HCT116 (cell line): ENCODE results near the gene PJA2. TPM values are rescaled to one million over a fixed set of nuclear protein-coding genes. Genes with fewer than 3 reads are reported as not detected.

ENCODE experiments used
- ATAC-seq: fragments of 200-7000 bp; cut with Tn5 transposase; 2 replicates; pipeline ENCODE4 v1.9.1; 2020; ENCODE audit warnings: mild to moderate bottlenecking, moderate library complexity
- BruUV-seq: library from RNA; stranded (reverse); fragments of 400-500 nt; replicated peaks from 2 replicates; lab custom pipeline; 2021; lab: Mats Ljungman, UMichigan
- CTCF ChIA-PET: fragments of 300-600 bp; sonication (Branson Sonifier 250); formaldehyde crosslinking; loops from one replicate; lab custom pipeline; 2021; ENCODE audit warnings: antibody characterized with exemption; lab: Charles Lee
- POLR2A ChIA-PET: fragments of 300-600, 350-600 bp; sonication (Branson Sonifier 250); formaldehyde crosslinking; loops from one replicate; lab custom pipeline; 2021; ENCODE audit warnings: antibody characterized with exemption; lab: Charles Lee
- RAD21 ChIA-PET, 2 experiments: fragments of 300-600 bp; sonication (Branson Sonifier 250); formaldehyde crosslinking; loops; one replicate each; lab custom pipeline; 2023; ENCODE audit warnings: low total read pairs in 2 of 2; ENCODE audit not compliant: uncharacterized antibody in 2 of 2, unreplicated experiment in 2 of 2, low non-redundant PET in 1 of 2; lab: Charles Lee
- DNase-seq: peaks from one replicate; pipeline ENCODE4 v3.0.0-alpha.2; 2010; ENCODE audit warnings: low read depth, low spot score
- H2AFZ ChIP-seq: fragments of 200-600 bp; shearing (Covaris generic), sonication (generic); 2 replicates; pipeline ENCODE4 v1.6.1; 2017; ENCODE audit warnings: low read depth, mixed run types, mixed read lengths, antibody characterized with exemption, low read length; ENCODE audit not compliant: poor library complexity, severe bottlenecking
- H3K27ac ChIP-seq: 2 replicates; pipeline ENCODE4 v1.5.1; 2012; ENCODE audit warnings: low read depth, low read length
- H3K27me3 ChIP-seq: fragments of 200-600 bp; sonication (generic); 2 replicates; pipeline ENCODE4 v1.6.1; 2016; ENCODE audit warnings: mixed run types, low read length, mixed read lengths; ENCODE audit not compliant: insufficient read depth
- H3K36me3 ChIP-seq, 2 experiments: fragments of 200-500 bp in 1 of 2; fragments of 200-600 bp in 1 of 2; sonication (Bioruptor generic) in 1 of 2; sonication (generic) in 1 of 2; 2 replicates each; pipeline versions ENCODE4 v1.5.1 to v1.6.1; 2014 to 2016; ENCODE audit warnings: low read length in 2 of 2, inconsistent platforms in 1 of 2, mixed read lengths in 1 of 2, mixed run types in 1 of 2; ENCODE audit not compliant: insufficient read depth in 2 of 2, control insufficient read depth in 1 of 2
- H3K4me1 ChIP-seq, 2 experiments: fragments of 200-600 bp in 1 of 2; sonication (generic) in 1 of 2; 2 replicates each; pipeline versions ENCODE4 v1.5.1 to v1.6.1; 2012 to 2017; ENCODE audit warnings: low read length in 2 of 2, inconsistent platforms in 1 of 2, mild to moderate bottlenecking in 1 of 2, mixed read lengths in 1 of 2, mixed run types in 1 of 2, moderate library complexity in 1 of 2; ENCODE audit not compliant: insufficient read depth in 2 of 2, control insufficient read depth in 1 of 2
- H3K4me2 ChIP-seq: fragments of 200-600 bp; sonication (generic); 2 replicates; pipeline ENCODE4 v1.6.1; 2017; ENCODE audit warnings: mixed run types, low read length, mixed read lengths
- H3K4me3 ChIP-seq, 2 experiments: fragments of 200-600 bp in 1 of 2; sonication (generic) in 1 of 2; replicated peaks in 1 of 2; 2 replicates each; pipeline ENCODE4 v1.5.1; 2011 to 2016; ENCODE audit warnings: low read length in 2 of 2, control low read depth in 1 of 2, low read depth in 1 of 2, mild to moderate bottlenecking in 1 of 2, mixed read lengths in 1 of 2, mixed run types in 1 of 2
- H3K79me2 ChIP-seq: fragments of 200-600 bp; sonication (generic); 2 replicates; pipeline ENCODE4 v1.6.1; 2017; ENCODE audit warnings: mild to moderate bottlenecking, mixed run types, low read length, moderate library complexity, mixed read lengths; ENCODE audit not compliant: insufficient read depth
- H3K9ac ChIP-seq: fragments of 200-600 bp; sonication (generic); 2 replicates; pipeline ENCODE4 v1.6.1; 2016; ENCODE audit warnings: low read length, mixed read lengths
- H3K9me2 ChIP-seq: fragments of 200-600 bp; sonication (generic), shearing (Covaris generic); 2 replicates; pipeline ENCODE4 v1.6.1; 2017; ENCODE audit warnings: mixed run types, mild to moderate bottlenecking, moderate library complexity; ENCODE audit not compliant: insufficient read depth
- H3K9me3 ChIP-seq, 2 experiments: fragments of 200-500 bp in 1 of 2; fragments of 200-600 bp in 1 of 2; sonication (Bioruptor generic) in 1 of 2; sonication (generic) in 1 of 2; 2 replicates each; pipeline ENCODE4 v1.6.1; 2014 to 2017; ENCODE audit warnings: low read length in 2 of 2, mixed read lengths in 2 of 2, inconsistent platforms in 1 of 2, low read depth in 1 of 2, mild to moderate bottlenecking in 1 of 2, mixed run types in 1 of 2, moderate library complexity in 1 of 2; ENCODE audit not compliant: control insufficient read depth in 1 of 2, insufficient read depth in 1 of 2
- H4K20me1 ChIP-seq: fragments of 200-600 bp; sonication (generic), shearing (Covaris generic); 2 replicates; pipeline ENCODE4 v1.6.1; 2017; ENCODE audit warnings: mixed run types, mild to moderate bottlenecking, moderate library complexity; ENCODE audit not compliant: insufficient read depth
- CBX3 ChIP-seq: IDR thresholded peaks from 2 replicates; pipeline ENCODE4 v1.6.1; 2012; ENCODE audit warnings: low read depth
- CEBPB ChIP-seq: IDR thresholded peaks from 2 replicates; pipeline ENCODE4 v1.6.1; 2012; ENCODE audit warnings: low read depth
- EGR1 ChIP-seq: IDR thresholded peaks from 2 replicates; pipeline ENCODE4 v1.6.1; 2012; ENCODE audit warnings: low read depth
- ELF1 ChIP-seq: IDR thresholded peaks from 2 replicates; pipeline ENCODE4 v1.6.1; 2012; ENCODE audit warnings: low read depth, borderline replicate concordance
- EZH2 ChIP-seq: fragments of 200-600 bp; sonication (generic); IDR thresholded peaks from 2 replicates; pipeline ENCODE4 v1.6.1; 2017; ENCODE audit warnings: antibody characterized with exemption, mixed run types
- EZH2phosphoT487 ChIP-seq: fragments of 200-600 bp; IDR thresholded peaks from 2 replicates; pipeline ENCODE4 v1.6.1; 2018; ENCODE audit warnings: antibody characterized with exemption, borderline replicate concordance
- POLR2A ChIP-seq: IDR thresholded peaks from 2 replicates; pipeline ENCODE4 v1.7.0; 2011; ENCODE audit warnings: borderline replicate concordance; ENCODE audit not compliant: insufficient read depth, insufficient read length; ENCODE audit errors: extremely low read depth
- POLR2AphosphoS5 ChIP-seq: IDR thresholded peaks from 2 replicates; pipeline ENCODE4 v1.6.1; 2011; ENCODE audit warnings: mild to moderate bottlenecking, low read depth, low read length, moderate library complexity
- RAD21 ChIP-seq: IDR thresholded peaks from 2 replicates; pipeline ENCODE4 v1.6.1; 2012; ENCODE audit warnings: low read depth, mild to moderate bottlenecking
- REST ChIP-seq: IDR thresholded peaks from 2 replicates; pipeline ENCODE4 v1.6.1; 2012; ENCODE audit warnings: low read depth
- SIN3A ChIP-seq: IDR thresholded peaks from 2 replicates; pipeline ENCODE4 v1.6.1; 2012; ENCODE audit warnings: low read depth
- SP1 ChIP-seq: IDR thresholded peaks from 2 replicates; pipeline ENCODE4 v1.6.1; 2012; ENCODE audit warnings: low read depth
- SRF ChIP-seq: IDR thresholded peaks from 2 replicates; pipeline ENCODE4 v1.6.1; 2012; ENCODE audit warnings: low read depth
- TCF7L2 ChIP-seq: IDR thresholded peaks from 2 replicates; pipeline ENCODE4 v1.7.0; 2011; ENCODE audit warnings: borderline replicate concordance, inconsistent platforms; ENCODE audit not compliant: insufficient read depth, insufficient read length; ENCODE audit errors: extremely low read depth
- YY1 ChIP-seq: IDR thresholded peaks from 2 replicates; pipeline ENCODE4 v1.6.1; 2011; ENCODE audit warnings: low read length, low read depth, moderate library complexity, mild to moderate bottlenecking; ENCODE audit not compliant: insufficient replicate concordance; ENCODE audit errors: extremely low read depth
- ZBTB33 ChIP-seq: IDR thresholded peaks from 2 replicates; pipeline ENCODE4 v1.6.1; 2011; ENCODE audit warnings: mild to moderate bottlenecking, low read length, moderate library complexity; ENCODE audit not compliant: insufficient replicate concordance; ENCODE audit errors: extremely low read depth
- ZFX ChIP-seq: fragments of 450-650 bp; IDR thresholded peaks from 2 replicates; pipeline ENCODE4 v1.6.1; 2017
- ZNF274 ChIP-seq: fragments of 200-500 bp; sonication (Bioruptor generic); IDR thresholded peaks from 2 replicates; pipeline ENCODE4 v1.6.1; 2014; ENCODE audit warnings: mild to moderate bottlenecking, low read depth, low read length, inconsistent platforms
- intact Hi-C: fragments of 100-400 bp; cut with micrococcal nuclease; formaldehyde crosslinking; loops from 2 replicates; pipeline ENCODE4 v1.10.0; 2022
- total RNA-seq: library from RNA; stranded (reverse); gene quantifications from one replicate; pipeline ENCODE4 v1.2.1, GENCODE V29; 2021; ENCODE audit not compliant: unreplicated experiment
- TF ChIP-seq, protein P1 (sequence below): IDR thresholded peaks from 2 replicates; pipeline ENCODE4 v1.6.1; 2012
- TF ChIP-seq, protein P2 (sequence below), 3 experiments: fragments of 200-600 bp in 1 of 3; sonication (generic) in 1 of 3; IDR thresholded peaks in 2 of 3; conservative IDR thresholded peaks in 1 of 3; 2 replicates each; pipeline ENCODE4 v1.5.1; 2012 to 2017; ENCODE audit warnings: low read depth in 2 of 3, low read length in 2 of 3, antibody characterized with exemption in 1 of 3, borderline replicate concordance in 1 of 3, control low read depth in 1 of 3, mild to moderate bottlenecking in 1 of 3, mixed read lengths in 1 of 3, mixed run types in 1 of 3, moderate library complexity in 1 of 3; ENCODE audit not compliant: insufficient read depth in 1 of 3

Gene PJA2
- total RNA-seq, 1 experiment from 2014 or later: 38.4 TPM

DNA sequence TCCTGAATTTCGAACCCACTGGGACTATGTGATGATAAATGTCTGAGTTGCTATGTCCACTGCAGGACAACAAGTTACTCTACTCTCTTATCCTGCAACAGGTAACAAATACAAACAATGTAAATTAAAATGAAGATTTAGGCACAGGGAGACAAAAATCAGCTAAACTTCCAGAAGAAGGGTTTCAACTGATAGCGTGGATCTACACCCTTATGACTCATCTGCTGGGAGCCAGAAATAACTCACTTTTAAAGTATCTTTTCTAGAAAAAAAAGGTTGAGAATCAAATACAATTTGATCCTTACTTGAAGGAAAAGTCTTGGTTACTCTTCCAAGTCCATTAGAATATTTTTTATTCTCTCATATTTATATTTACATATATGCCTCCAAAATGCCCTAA, 21.4 kb downstream of the PJA2 start:
- Histone ChIP-seq H3K9me3 (no peaks in the 10 kb centered on the region), H3K79me2 (peaks cover 57% of the 10 kb centered on the region), H3K4me1 (peaks cover 10 to 19% of the 10 kb centered on the region in 2 experiments), H3K4me2 (peak overlapping the region; percentile 63), H3K4me3 (no peak overlapping the region; a peak in 1 of 4 replicates), H3K36me3 (no peaks in the 10 kb centered on the region), H3K27me3 (no peaks in the 10 kb centered on the region), H3K27ac (no peak overlapping the region), H2AFZ (no peak overlapping the region), H3K9me2 (no peaks in the 10 kb centered on the region), H4K20me1 (no peaks in the 10 kb centered on the region), H3K9ac (no peak overlapping the region)
- DNase-seq (no peak), ATAC-seq (peak; percentile 20; the same call in 1 of the 2 replicates)
- ChIA-PET CTCF (no interaction called here), POLR2A (no interaction called here), RAD21 (no interaction called here)
- intact Hi-C loops: no loop called here
- TF ChIP-seq, protein P1, sequence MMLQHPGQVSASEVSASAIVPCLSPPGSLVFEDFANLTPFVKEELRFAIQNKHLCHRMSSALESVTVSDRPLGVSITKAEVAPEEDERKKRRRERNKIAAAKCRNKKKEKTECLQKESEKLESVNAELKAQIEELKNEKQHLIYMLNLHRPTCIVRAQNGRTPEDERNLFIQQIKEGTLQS: no peak
- TF ChIP-seq ELF1 (no peak), ZFX (no peak), TCF7L2 (no peak), SRF (no peak), SP1 (no peak), POLR2AphosphoS5 (no peak), EZH2 (no peak), POLR2A (no peak), CEBPB (no peak), YY1 (no peak), ZBTB33 (no peak), ZNF274 (no peak), SIN3A (no peak), RAD21 (no peak), REST (no peak), CBX3 (no peak), EZH2phosphoT487 (no peak), EGR1 (no peak)
- TF ChIP-seq, protein P2, sequence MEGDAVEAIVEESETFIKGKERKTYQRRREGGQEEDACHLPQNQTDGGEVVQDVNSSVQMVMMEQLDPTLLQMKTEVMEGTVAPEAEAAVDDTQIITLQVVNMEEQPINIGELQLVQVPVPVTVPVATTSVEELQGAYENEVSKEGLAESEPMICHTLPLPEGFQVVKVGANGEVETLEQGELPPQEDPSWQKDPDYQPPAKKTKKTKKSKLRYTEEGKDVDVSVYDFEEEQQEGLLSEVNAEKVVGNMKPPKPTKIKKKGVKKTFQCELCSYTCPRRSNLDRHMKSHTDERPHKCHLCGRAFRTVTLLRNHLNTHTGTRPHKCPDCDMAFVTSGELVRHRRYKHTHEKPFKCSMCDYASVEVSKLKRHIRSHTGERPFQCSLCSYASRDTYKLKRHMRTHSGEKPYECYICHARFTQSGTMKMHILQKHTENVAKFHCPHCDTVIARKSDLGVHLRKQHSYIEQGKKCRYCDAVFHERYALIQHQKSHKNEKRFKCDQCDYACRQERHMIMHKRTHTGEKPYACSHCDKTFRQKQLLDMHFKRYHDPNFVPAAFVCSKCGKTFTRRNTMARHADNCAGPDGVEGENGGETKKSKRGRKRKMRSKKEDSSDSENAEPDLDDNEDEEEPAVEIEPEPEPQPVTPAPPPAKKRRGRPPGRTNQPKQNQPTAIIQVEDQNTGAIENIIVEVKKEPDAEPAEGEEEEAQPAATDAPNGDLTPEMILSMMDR (IDR thresholded peaks at IDR 0.05 in 2 of 3, conservative IDR thresholded peaks at IDR 0.05 in 1 of 3; ENCODE audit: borderline replicate concordance in 1 of 3, insufficient read depth in 1 of 3, low read depth in 2 of 3, low read length in 2 of 3): no peak
- BruUV-seq: no TSS peak
